K562 (cell line): ENCODE measurements around the gene VPS41. TPM values are rescaled to one million over a fixed set of nuclear protein-coding genes. Genes with fewer than 3 reads are reported as not detected.

Experiments used
- ATAC-seq: fragments of 200-7000 bp; cut with Tn5 transposase; 3 replicates; pipeline ENCODE4 v1.9.1; 2020; ENCODE audit warnings: moderate library complexity
- BruUV-seq: library from RNA; stranded (reverse); fragments of 400-500 nt; replicated peaks from 2 replicates; lab custom pipeline; 2021; lab: Mats Ljungman, UMichigan
- CTCF ChIA-PET: fragments of 300-600 bp; formaldehyde crosslinking; extraction: SDS; loops from one replicate; lab custom pipeline; 2021; ENCODE audit warnings: low intra/inter-chr PET ratio; lab: Yijun Ruan, JAX
- POLR2A ChIA-PET: fragments of 300-600, 350-650 bp; sonication (Branson Sonifier 250); formaldehyde crosslinking; extraction: SDS; loops from one replicate; lab custom pipeline; 2021; ENCODE audit warnings: antibody characterized with exemption, inconsistent platforms; lab: Yijun Ruan, JAX
- DNase-seq, 4 experiments: peaks; one replicate each; pipeline versions ENCODE4 v3.0.0 to v3.0.0-alpha.2; 2011 to 2018; ENCODE audit warnings: low spot score in 3 of 4, mixed read lengths in 3 of 4; ENCODE audit errors: extremely low read depth in 1 of 4
- FAIRE-seq: peaks from 2 replicates; lab custom pipeline; 2011; peaks lifted over from hg19 to GRCh38; lab: Jason Lieb, UNC
- H2AFZ ChIP-seq: 2 replicates; pipeline ENCODE4 v1.6.0; 2011; ENCODE audit warnings: low read depth, low read length, control low read depth, inconsistent platforms
- H3K27ac ChIP-seq: fragments of 200-600 bp; 3 replicates; pipeline ENCODE4 v1.8.0; 2011; ENCODE audit warnings: low read depth, mild to moderate bottlenecking, control low read depth, inconsistent platforms, low read length, moderate library complexity, mixed read lengths; ENCODE audit errors: extremely low read depth
- H3K27me3 ChIP-seq, 2 experiments: fragments of 300-600 bp in 1 of 2; 2 replicates in 1 of 2; 3 replicates in 1 of 2; pipeline versions ENCODE4 v1.6.0 to v1.8.0; 2011; ENCODE audit warnings: inconsistent platforms in 2 of 2, low read length in 2 of 2, mild to moderate bottlenecking in 1 of 2, mixed read lengths in 1 of 2, moderate library complexity in 1 of 2; ENCODE audit not compliant: control insufficient read depth in 2 of 2, insufficient read depth in 2 of 2
- H3K36me3 ChIP-seq: fragments of 300-600 bp; 3 replicates; pipeline ENCODE4 v1.8.0; 2011; ENCODE audit warnings: mild to moderate bottlenecking, low read length, inconsistent platforms; ENCODE audit not compliant: control insufficient read depth, insufficient read depth
- H3K4me1 ChIP-seq, 2 experiments: fragments of 200-600 bp in 1 of 2; replicated peaks in 1 of 2; 2 replicates in 1 of 2; 3 replicates in 1 of 2; pipeline versions ENCODE4 v1.5.1 to v1.8.0; 2011; ENCODE audit warnings: inconsistent platforms in 2 of 2, low read length in 2 of 2, mild to moderate bottlenecking in 1 of 2, mixed read lengths in 1 of 2, moderate library complexity in 1 of 2; ENCODE audit not compliant: control insufficient read depth in 2 of 2, insufficient read depth in 2 of 2
- H3K4me2 ChIP-seq: 2 replicates; pipeline ENCODE4 v1.6.1; 2011; ENCODE audit warnings: low read length, control low read depth, inconsistent platforms, mixed read lengths; ENCODE audit not compliant: insufficient read depth
- H3K4me3 ChIP-seq: fragments of 200-600 bp; sonication (generic), shearing (Covaris generic); 2 replicates; pipeline ENCODE4 v1.5.1; 2016; ENCODE audit warnings: control low read depth, inconsistent platforms
- H3K79me2 ChIP-seq: fragments of 200-600 bp; 3 replicates; pipeline ENCODE4 v1.8.0; 2011; ENCODE audit warnings: low read length, inconsistent platforms; ENCODE audit not compliant: control insufficient read depth, insufficient read depth
- H3K9ac ChIP-seq, 2 experiments: 2 replicates each; pipeline versions ENCODE4 v1.6.0 to v1.6.1; 2011; ENCODE audit warnings: low read depth in 2 of 2, low read length in 2 of 2, control low read depth in 1 of 2, inconsistent platforms in 1 of 2, mild to moderate bottlenecking in 1 of 2, mixed read lengths in 1 of 2; ENCODE audit not compliant: insufficient read depth in 1 of 2
- H3K9me1 ChIP-seq: one replicate; pipeline ENCODE4 v1.6.0; 2011; ENCODE audit warnings: inconsistent platforms, mild to moderate bottlenecking, low read length, moderate library complexity; ENCODE audit not compliant: control insufficient read depth, insufficient read depth
- H3K9me3 ChIP-seq: replicated peaks from 2 replicates; pipeline ENCODE4 v1.5.1; 2011; ENCODE audit warnings: low read depth, low read length, inconsistent platforms; ENCODE audit not compliant: control insufficient read depth, insufficient read depth
- H4K20me1 ChIP-seq: replicated peaks from 2 replicates; pipeline ENCODE4 v1.6.1; 2011; ENCODE audit warnings: low read length, inconsistent platforms, mixed read lengths; ENCODE audit not compliant: control insufficient read depth, insufficient read depth
- NBN ChIP-seq: fragments of 450-650 bp; IDR thresholded peaks from 2 replicates; pipeline ENCODE4 v1.6.1; 2016; ENCODE audit warnings: low read depth, mild to moderate bottlenecking
- STAT6 ChIP-seq: sonication (generic); formaldehyde crosslinking; IDR thresholded peaks from 2 replicates; pipeline ENCODE4 v1.8.1; 2023; ENCODE audit warnings: mild to moderate bottlenecking, missing genetic modification reagents
- ZBTB12 ChIP-seq: fragments of 250-450 bp; sonication (Bioruptor Pico); IDR thresholded peaks from 2 replicates; pipeline ENCODE4 v1.4.0; 2020
- ZNF134 ChIP-seq: fragments of 250-450 bp; sonication (Bioruptor Pico); conservative IDR thresholded peaks from 2 replicates; pipeline ENCODE4 v1.4.0; 2020
- ZNF445 ChIP-seq: fragments of 250-450 bp; sonication (Bioruptor Pico); IDR thresholded peaks from 2 replicates; pipeline ENCODE4 v1.4.0; 2020; ENCODE audit warnings: low read depth, mild to moderate bottlenecking, moderate library complexity
- ZNF740 ChIP-seq, 3 experiments: fragments of 200-800 bp in 1 of 3; sonication (Bioruptor generic) in 1 of 3; sonication (generic) in 1 of 3; formaldehyde crosslinking in 1 of 3; IDR thresholded peaks; 2 replicates each; pipeline versions ENCODE4 v1.6.1 to v1.8.0; 2016 to 2022; ENCODE audit warnings: mild to moderate bottlenecking in 2 of 3, missing compliant biosample characterization in 2 of 3, missing genetic modification characterization in 2 of 3, missing genetic modification reagents in 1 of 3
- WGBS: fragments of 100-300 bp; shearing (Covaris generic); methylation state at CpG from one replicate; pipeline ENCODE4 v1.1.6; 2016; ENCODE audit warnings: low coverage, mixed read lengths; ENCODE audit not compliant: insufficient coverage; ENCODE audit errors: missing lambda C conversion rate; 5-methylcytosine and 5-hydroxymethylcytosine counted together
- in situ Hi-C: fragments of 300-500 bp; cut with MboI; formaldehyde crosslinking; loops from 4 replicates; pipeline ENCODE4 v1.15.0; 2018; ENCODE audit warnings: inconsistent platforms, mixed read lengths
- intact Hi-C: fragments of 100-400 bp; cut with micrococcal nuclease; formaldehyde crosslinking; loops from 2 replicates; pipeline ENCODE4 v1.14.2; 2022
- polyA plus RNA-seq, 8 experiments: library from polyadenylated mRNA; depleted of rRNA in 4 of 8; stranded (reverse) in 5 of 8; unstranded in 3 of 8; fragments of >200 nt; fragmentation: Nextera tagmentation in 2 of 8; fragmentation: Illumina TruSeq in 1 of 8; extraction: Ambion mirVana in 2 of 8; extraction: Trizol in 1 of 8; gene quantifications; 2 replicates each; pipeline versions ENCODE4 v1.2.1 to v1.2.3, GENCODE V29; 2011 to 2014; ENCODE audit warnings: inconsistent platforms in 1 of 8, missing spikeins in 1 of 8
- total RNA-seq, 7 experiments: library from RNA; depleted of rRNA in 6 of 7; stranded (reverse); fragments of >200 nt in 6 of 7; fragmentation: Illumina TruSeq in 2 of 7; extraction: Trizol in 2 of 7; gene quantifications; 2 replicates each; pipeline versions ENCODE4 v1.2.1 to v1.2.3, GENCODE V29; 2011 to 2021; ENCODE audit warnings: low replicate concordance in 1 of 7
- TF ChIP-seq, protein P1 (sequence below): fragments of 250-450 bp; sonication (Bioruptor Pico); IDR thresholded peaks from 2 replicates; pipeline ENCODE4 v1.5.0; 2021; ENCODE audit warnings: mild to moderate bottlenecking, moderate library complexity
- TF ChIP-seq, protein P2 (sequence below): sonication (generic); formaldehyde crosslinking; IDR thresholded peaks from 2 replicates; pipeline ENCODE4 v1.9.0; 2022; ENCODE audit warnings: mild to moderate bottlenecking, missing genetic modification reagents

The VPS41 gene
- total and polyA plus RNA-seq, 9 of the 15 experiments (the other 6 are each of a cell fraction or from before 2014, with no cell fraction given): 17.7 to 46.8 (median 32.1) TPM

GRCh38 chr7:38940774-38941173 is 31.8 kb upstream of the VPS41 start:
- no peaks in the 10 kb centered on the region for H3K9me1 ChIP-seq
- peaks cover 13 to 14% of the 10 kb centered on the region in 2 experiments; a peak in 4 of 5 replicates for H3K27me3 ChIP-seq
- intact Hi-C loops (no loop called here), in situ Hi-C loops (no loop called here)
- no peaks in the 10 kb centered on the region for H3K4me1 ChIP-seq
- H4K20me1 ChIP-seq: no peaks in the 10 kb centered on the region
- no peak overlapping the region for H3K4me2 ChIP-seq
- ChIA-PET CTCF (no interaction called here), POLR2A (interaction anchor here (0.7 kb wide), 1 partner anchor 425 kb away, joined by 4 read pairs; no protein-coding TSS in a partner anchor)
- no peaks in the 10 kb centered on the region for H3K79me2 ChIP-seq
- H3K9ac ChIP-seq: no peak overlapping the region
- WGBS: 0% methylated on average over 3 of the region's 3 CpGs
- no peak overlapping the region for H3K4me3 ChIP-seq
- H2AFZ ChIP-seq: no peak overlapping the region
- ATAC-seq (no peak), DNase-seq (no peak), FAIRE-seq (no peak)
- TF ChIP-seq, protein P1, sequence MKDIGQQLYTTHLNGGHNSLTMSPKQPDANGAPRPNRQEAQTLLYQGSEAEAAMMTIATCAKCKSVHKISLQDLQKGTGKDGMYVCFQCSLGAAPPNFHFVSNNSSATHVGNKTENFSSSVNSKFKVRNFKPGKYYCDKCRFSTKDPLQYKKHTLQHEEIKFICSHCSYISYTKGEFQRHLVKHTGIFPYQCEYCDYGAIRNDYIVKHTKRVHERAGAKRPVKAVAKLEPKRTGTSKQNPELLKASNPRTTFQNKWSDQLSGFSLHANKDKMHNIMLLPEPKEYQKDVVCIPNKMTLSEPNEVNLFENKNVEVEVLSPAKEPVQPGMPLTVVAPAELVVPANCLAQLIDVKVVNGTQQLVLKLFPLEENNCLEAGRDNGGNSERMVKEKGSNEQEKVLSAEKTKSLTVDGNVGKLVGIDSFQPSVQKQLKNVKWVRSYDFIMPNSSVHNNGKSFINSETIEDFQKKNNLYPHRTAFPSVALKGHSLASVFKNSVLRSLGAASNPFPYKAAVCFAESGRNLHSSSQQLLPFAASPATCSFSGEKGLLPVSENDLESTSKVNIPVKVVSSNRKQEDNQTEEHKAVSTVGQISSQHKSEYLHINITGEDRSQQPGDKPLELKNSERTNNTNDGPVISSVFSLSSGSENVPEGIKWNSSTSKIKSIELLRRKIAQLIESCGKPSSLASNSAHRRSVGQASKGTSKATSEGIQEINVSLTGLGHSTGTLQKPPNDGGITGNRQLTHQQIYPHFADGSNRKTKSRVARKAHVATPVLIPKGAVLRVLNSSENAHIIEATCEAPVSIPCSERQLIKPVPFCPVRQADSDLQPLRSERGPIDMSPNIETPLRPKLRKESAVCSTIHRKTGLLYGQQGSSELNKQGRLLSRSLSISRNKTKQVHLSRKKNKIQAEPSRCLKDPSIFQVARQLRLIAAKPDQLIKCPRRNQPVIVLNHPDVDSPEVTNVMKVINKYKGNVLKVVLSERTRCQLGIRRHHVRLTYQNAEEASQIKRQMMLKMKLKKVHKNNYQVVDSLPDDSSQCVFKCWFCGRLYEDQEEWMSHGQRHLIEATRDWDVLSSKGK (CRISPR knock-in tag): no peak
- TF ChIP-seq ZNF134: no peak
- TF ChIP-seq ZNF740 (CRISPR knock-in tag; IDR thresholded peaks at IDR 0.05): no peak
- no peak for TF ChIP-seq ZNF740 (tag; IDR thresholded peaks at IDR 0.05)
- TF ChIP-seq STAT6 (CRISPR knock-in tag): no peak
- no peak for TF ChIP-seq ZBTB12 (CRISPR knock-in tag)
- TF ChIP-seq, protein P2, sequence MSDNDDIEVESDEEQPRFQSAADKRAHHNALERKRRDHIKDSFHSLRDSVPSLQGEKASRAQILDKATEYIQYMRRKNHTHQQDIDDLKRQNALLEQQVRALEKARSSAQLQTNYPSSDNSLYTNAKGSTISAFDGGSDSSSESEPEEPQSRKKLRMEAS (CRISPR knock-in tag): no peak
- TF ChIP-seq NBN: no peak
- no peak for TF ChIP-seq ZNF445 (CRISPR knock-in tag)
- H3K27ac ChIP-seq: no peak overlapping the region
- no TSS peak for BruUV-seq
- no peaks in the 10 kb centered on the region for H3K36me3 ChIP-seq
- no peaks in the 10 kb centered on the region for H3K9me3 ChIP-seq
